Measurements from ENCODE around the gene ALDH18A1.

DNA sequence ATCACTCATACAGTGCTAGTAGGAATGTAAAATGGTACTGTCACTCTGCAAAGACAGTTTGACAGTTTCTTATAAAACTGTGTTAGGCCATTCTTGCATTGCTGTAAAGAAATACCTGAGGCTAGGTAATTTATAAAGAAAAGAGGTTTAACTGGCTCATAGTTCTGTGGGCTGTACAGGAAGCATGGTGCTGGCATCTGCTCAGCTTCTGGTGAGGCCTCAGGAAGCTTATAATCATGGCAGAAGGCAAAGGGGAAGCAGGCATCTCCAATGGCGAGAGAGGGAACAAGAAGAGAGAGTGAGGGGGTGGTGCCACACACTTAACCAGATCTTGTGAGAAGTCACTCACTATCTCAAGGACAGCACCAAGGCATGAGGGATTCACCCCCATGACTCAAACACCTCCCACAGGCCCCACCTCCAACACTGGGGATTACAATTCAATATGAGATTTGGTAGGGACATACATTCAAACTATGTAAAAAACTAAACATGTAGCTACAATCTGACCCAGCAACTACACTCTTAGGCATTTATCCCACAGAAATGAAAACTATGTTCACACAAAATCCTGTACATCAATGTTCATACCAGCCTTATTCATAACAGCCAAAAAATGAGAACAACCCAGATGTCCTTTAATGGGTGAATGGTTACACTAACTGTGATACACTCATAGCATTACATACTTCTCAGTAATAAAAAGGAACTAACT, 5.0 kb downstream of the ALDH18A1 start:
- TF ChIP-seq, protein P1, sequence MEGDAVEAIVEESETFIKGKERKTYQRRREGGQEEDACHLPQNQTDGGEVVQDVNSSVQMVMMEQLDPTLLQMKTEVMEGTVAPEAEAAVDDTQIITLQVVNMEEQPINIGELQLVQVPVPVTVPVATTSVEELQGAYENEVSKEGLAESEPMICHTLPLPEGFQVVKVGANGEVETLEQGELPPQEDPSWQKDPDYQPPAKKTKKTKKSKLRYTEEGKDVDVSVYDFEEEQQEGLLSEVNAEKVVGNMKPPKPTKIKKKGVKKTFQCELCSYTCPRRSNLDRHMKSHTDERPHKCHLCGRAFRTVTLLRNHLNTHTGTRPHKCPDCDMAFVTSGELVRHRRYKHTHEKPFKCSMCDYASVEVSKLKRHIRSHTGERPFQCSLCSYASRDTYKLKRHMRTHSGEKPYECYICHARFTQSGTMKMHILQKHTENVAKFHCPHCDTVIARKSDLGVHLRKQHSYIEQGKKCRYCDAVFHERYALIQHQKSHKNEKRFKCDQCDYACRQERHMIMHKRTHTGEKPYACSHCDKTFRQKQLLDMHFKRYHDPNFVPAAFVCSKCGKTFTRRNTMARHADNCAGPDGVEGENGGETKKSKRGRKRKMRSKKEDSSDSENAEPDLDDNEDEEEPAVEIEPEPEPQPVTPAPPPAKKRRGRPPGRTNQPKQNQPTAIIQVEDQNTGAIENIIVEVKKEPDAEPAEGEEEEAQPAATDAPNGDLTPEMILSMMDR (IDR thresholded peaks at IDR 0.05), result no peak
- TF ChIP-seq ZFP36 (IDR thresholded peaks at IDR 0.05; ENCODE audit: borderline replicate concordance, partially characterized antibody) (no peak), POLR2A (IDR thresholded peaks at IDR 0.05; ENCODE audit: low read length) (no peak)
